Measurements from ENCODE around the gene GPC1. TPM values are rescaled to one million over a fixed set of nuclear protein-coding genes. Genes with fewer than 3 reads are reported as not detected.

GPC1 gene
- total and polyA plus RNA-seq, 2 of the 4 experiments (the other 2 are of a cell fraction): 16.0 to 211 TPM

DNA sequence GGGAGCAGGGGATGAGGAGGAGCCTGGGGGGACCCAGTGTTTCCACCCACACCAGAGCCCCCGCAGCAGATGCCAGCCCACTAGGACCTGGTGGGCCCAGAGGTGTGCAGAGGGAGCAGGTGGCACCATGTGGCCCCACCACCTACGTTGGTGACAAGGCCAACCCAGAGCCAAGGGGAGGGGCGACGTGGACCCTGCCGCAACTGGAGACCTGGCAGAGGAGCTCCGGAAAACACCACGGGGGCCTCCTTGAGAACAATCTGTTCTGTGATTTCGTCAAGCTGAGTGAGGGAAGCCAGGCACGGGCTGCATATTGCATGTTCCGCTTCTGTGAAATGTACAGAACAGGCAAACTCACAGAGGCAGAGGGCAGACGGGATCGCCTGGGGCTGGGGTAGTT is 49.1 kb upstream of the GPC1 start:
- dilution Hi-C loops (cut with HindIII; ENCODE audit: low sequenced_read_pairs, unreplicated experiment): no loop called here
- POLR2A ChIA-PET (ENCODE audit: unreplicated experiment): interaction anchor here (1.4 kb wide), 1 partner anchor 12 kb away, joined by 4 read pairs; no protein-coding TSS in a partner anchor

More for the DNA sequence above, 49.1 kb upstream of the GPC1 start:
- Histone ChIP-seq H3K27ac (ENCODE audit: insufficient read depth, low read length) (no peak overlapping the region), H3K4me2 (ENCODE audit: low read depth, low read length) (no peak overlapping the region), H3K9me3 (ENCODE audit: control insufficient read depth, insufficient read depth, low read length) (no peaks in the 10 kb centered on the region), H2BK5ac (ENCODE audit: low read depth, low read length, poor library complexity, severe bottlenecking) (peak overlapping the region; percentile 15), H3K9ac (ENCODE audit: low read depth, low read length) (no peak overlapping the region), H3K4ac (ENCODE audit: low read depth, low read length) (peak overlapping the region; percentile 99), H4K5ac (ENCODE audit: low read depth, low read length) (no peak overlapping the region), H3K18ac (ENCODE audit: low read depth, low read length) (peak overlapping the region; percentile 71; the same call in 1 of the 2 replicates), H3K27me3 (ENCODE audit: control insufficient read depth, insufficient read depth, low read length) (no peaks in the 10 kb centered on the region), H3K4me1 (ENCODE audit: control insufficient read depth, insufficient read depth, low read length) (peaks cover 11% of the 10 kb centered on the region), H2AK9ac (replicated peaks; ENCODE audit: low read depth, low read length, poor library complexity) (peak overlapping the region; percentile 88), H3K23ac (ENCODE audit: low read depth, low read length) (no peak overlapping the region), H3K79me1 (ENCODE audit: low read depth in 1 of 2, low read length in 2 of 2) (peaks cover 0 to 22% of the 10 kb centered on the region in 2 experiments; a peak in 2 of 4 replicates), H3K56ac (ENCODE audit: extremely low read depth, insufficient read depth, low read length) (no peak overlapping the region), H2AFZ (replicated peaks; ENCODE audit: low read length, poor library complexity) (peak overlapping the region; percentile 33), H4K91ac (ENCODE audit: insufficient read depth, low read depth, low read length) (peak overlapping the region; percentile 87), H3K14ac (replicated peaks; ENCODE audit: low read depth, low read length) (peak overlapping the region; percentile 83; the same call in 1 of the 2 replicates), H3K4me3 (ENCODE audit: insufficient read depth, low read depth, low read length) (no peak overlapping the region), H3K9me1 (ENCODE audit: insufficient read depth, low read length) (peaks cover 22% of the 10 kb centered on the region), H2BK20ac (ENCODE audit: low read depth, low read length) (peak overlapping the region; percentile 100), H4K20me1 (ENCODE audit: insufficient read depth, low read length) (no peaks in the 10 kb centered on the region), H4K8ac (ENCODE audit: low read depth in 2 of 2, low read length in 2 of 2) (peak overlapping the region in 1 of 2 experiments; percentile 66; a peak in 2 of 4 replicates), H2AK5ac (ENCODE audit: low read depth, low read length) (peak overlapping the region; percentile 83), H2BK120ac (ENCODE audit: low read depth, low read length) (peak overlapping the region; percentile 100), H2BK15ac (ENCODE audit: low read depth, low read length) (peak overlapping the region; percentile 65; the same call in 2 of the 3 replicates), H3K36me3 (ENCODE audit: control insufficient read depth, insufficient read depth, low read length) (no peaks in the 10 kb centered on the region)
- intact Hi-C loops (cut with micrococcal nuclease): no loop called here
- TF ChIP-seq, protein P1, sequence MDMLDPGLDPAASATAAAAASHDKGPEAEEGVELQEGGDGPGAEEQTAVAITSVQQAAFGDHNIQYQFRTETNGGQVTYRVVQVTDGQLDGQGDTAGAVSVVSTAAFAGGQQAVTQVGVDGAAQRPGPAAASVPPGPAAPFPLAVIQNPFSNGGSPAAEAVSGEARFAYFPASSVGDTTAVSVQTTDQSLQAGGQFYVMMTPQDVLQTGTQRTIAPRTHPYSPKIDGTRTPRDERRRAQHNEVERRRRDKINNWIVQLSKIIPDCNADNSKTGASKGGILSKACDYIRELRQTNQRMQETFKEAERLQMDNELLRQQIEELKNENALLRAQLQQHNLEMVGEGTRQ (IDR thresholded peaks at IDR 0.05; ENCODE audit: low read depth, low read length): no peak
- TF ChIP-seq RCOR1 (IDR thresholded peaks at IDR 0.05; ENCODE audit: insufficient replicate concordance, low read length) (no peak), MAFK (IDR thresholded peaks at IDR 0.05; ENCODE audit: low read depth, low read length) (no peak), FOS (IDR thresholded peaks at IDR 0.05; ENCODE audit: low read depth, low read length) (no peak), CHD1 (IDR thresholded peaks at IDR 0.05; ENCODE audit: low read depth, low read length) (no peak), MXI1 (IDR thresholded peaks at IDR 0.05; ENCODE audit: borderline replicate concordance, low read depth, low read length) (no peak)
- TF ChIP-seq, protein P2, sequence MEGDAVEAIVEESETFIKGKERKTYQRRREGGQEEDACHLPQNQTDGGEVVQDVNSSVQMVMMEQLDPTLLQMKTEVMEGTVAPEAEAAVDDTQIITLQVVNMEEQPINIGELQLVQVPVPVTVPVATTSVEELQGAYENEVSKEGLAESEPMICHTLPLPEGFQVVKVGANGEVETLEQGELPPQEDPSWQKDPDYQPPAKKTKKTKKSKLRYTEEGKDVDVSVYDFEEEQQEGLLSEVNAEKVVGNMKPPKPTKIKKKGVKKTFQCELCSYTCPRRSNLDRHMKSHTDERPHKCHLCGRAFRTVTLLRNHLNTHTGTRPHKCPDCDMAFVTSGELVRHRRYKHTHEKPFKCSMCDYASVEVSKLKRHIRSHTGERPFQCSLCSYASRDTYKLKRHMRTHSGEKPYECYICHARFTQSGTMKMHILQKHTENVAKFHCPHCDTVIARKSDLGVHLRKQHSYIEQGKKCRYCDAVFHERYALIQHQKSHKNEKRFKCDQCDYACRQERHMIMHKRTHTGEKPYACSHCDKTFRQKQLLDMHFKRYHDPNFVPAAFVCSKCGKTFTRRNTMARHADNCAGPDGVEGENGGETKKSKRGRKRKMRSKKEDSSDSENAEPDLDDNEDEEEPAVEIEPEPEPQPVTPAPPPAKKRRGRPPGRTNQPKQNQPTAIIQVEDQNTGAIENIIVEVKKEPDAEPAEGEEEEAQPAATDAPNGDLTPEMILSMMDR (conservative IDR thresholded peaks at IDR 0.05; ENCODE audit: low read depth, low read length): no peak
- TF ChIP-seq, protein P3, sequence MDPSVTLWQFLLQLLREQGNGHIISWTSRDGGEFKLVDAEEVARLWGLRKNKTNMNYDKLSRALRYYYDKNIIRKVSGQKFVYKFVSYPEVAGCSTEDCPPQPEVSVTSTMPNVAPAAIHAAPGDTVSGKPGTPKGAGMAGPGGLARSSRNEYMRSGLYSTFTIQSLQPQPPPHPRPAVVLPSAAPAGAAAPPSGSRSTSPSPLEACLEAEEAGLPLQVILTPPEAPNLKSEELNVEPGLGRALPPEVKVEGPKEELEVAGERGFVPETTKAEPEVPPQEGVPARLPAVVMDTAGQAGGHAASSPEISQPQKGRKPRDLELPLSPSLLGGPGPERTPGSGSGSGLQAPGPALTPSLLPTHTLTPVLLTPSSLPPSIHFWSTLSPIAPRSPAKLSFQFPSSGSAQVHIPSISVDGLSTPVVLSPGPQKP (IDR thresholded peaks at IDR 0.05; ENCODE audit: borderline replicate concordance, low read depth, low read length): no peak
- BruUV-seq (replicated peaks): no TSS peak
- ATAC-seq (ENCODE audit: low read depth) (no peak), DNase-seq (no peak)
- CTCF ChIA-PET: no interaction called here
- 93% methylated on average over 8 of the region's 12 CpGs; no CpG with 5 or more reads in 1 of the 2 experiments for WGBS, 2 experiments (ENCODE audit: extremely low coverage in 2 of 2, insufficient read length in 1 of 2)
- in situ Hi-C loops (cut with MboI; ENCODE audit: low sequenced_read_pairs): no loop called here
